Gastroesophageal sphincter (tissue), 3 donors: ENCODE results near the gene PDCD1.

ENCODE experiments used
- CTCF ChIP-seq, 4 experiments: fragments of 200-600 bp in 2 of 4; fragments of 450-650 bp in 2 of 4; sonication (generic) in 1 of 4; IDR thresholded peaks; one replicate each; pipeline ENCODE4 v1.5.1; 2017 to 2019; ENCODE audit warnings: antibody characterized with exemption in 4 of 4, mild to moderate bottlenecking in 2 of 4, moderate library complexity in 2 of 4
- EP300 ChIP-seq: sonication (generic); formaldehyde crosslinking; IDR thresholded peaks from one replicate; pipeline ENCODE4 v1.6.1; 2017; ENCODE audit warnings: antibody characterized with exemption, mild to moderate bottlenecking
- POLR2A ChIP-seq, 2 donors: fragments of 450-650 bp; IDR thresholded peaks; one replicate each; pipeline ENCODE4 v1.6.1; 2017; ENCODE audit warnings: antibody characterized with exemption in 2 of 2, mild to moderate bottlenecking in 2 of 2, moderate library complexity in 1 of 2
- POLR2AphosphoS5 ChIP-seq: sonication (generic); formaldehyde crosslinking; IDR thresholded peaks from one replicate; pipeline ENCODE4 v1.6.1; 2017; ENCODE audit warnings: antibody characterized with exemption

GRCh38 chr2:241903121-241904010 lies 44.7 kb upstream of the PDCD1 start:
- TF ChIP-seq CTCF (IDR thresholded peaks at IDR 0.05) (no peak), EP300 (no peak), POLR2A (IDR thresholded peaks at IDR 0.05) (no peak), POLR2AphosphoS5 (no peak)
